Measurements from ENCODE around the gene ARSA. TPM values are rescaled to one million over a fixed set of nuclear protein-coding genes. Genes with fewer than 3 reads are reported as not detected.
A peak's percentile ranks its signal among the peaks of the same experiment; 100 is the strongest.

The ARSA gene
- total RNA-seq, 1 experiment from 2014 or later = 43.8 TPM

GRCh38 chr22:50612168-50612527 is 15.8 kb downstream of the ARSA start:
- Histone ChIP-seq H3K9me3 (ENCODE audit: control insufficient read depth, insufficient read depth, low read depth, low read length) (no peaks in the 10 kb centered on the region), H3K4me3 (ENCODE audit: low read depth in 2 of 2, low read length in 2 of 2) (no peak overlapping the region), H3K36me3 (ENCODE audit: control insufficient read depth, insufficient read depth, low read length) (no peaks in the 10 kb centered on the region), H3K4me1 (ENCODE audit: control insufficient read depth, insufficient read depth, low read length) (peaks cover 7% of the 10 kb centered on the region; the same call in 1 of the 2 replicates), H3K27ac (ENCODE audit: low read length) (no peak overlapping the region), H3K27me3 (ENCODE audit: control insufficient read depth, insufficient read depth, low read length) (no peaks in the 10 kb centered on the region)
- ChIA-PET POLR2A (no interaction called here), CTCF (no interaction called here)
- in situ Hi-C loops (cut with HindIII; ENCODE audit: low pct_unique_long_range_greater_than_20kb, low sequenced_read_pairs) = no loop called here
- TF ChIP-seq TCF7L2 (IDR thresholded peaks at IDR 0.05; ENCODE audit: low read depth, low read length) = no peak
- TF ChIP-seq POLR2AphosphoS5 (IDR thresholded peaks at IDR 0.05; ENCODE audit: low read depth, low read length) = no peak
- no TSS peak for BruUV-seq (replicated peaks)
- ATAC-seq (peak; percentile 16), DNase-seq (ENCODE audit: low read depth, low spot score) (no peak)
- intact Hi-C loops (cut with micrococcal nuclease; ENCODE audit: unreplicated experiment) = no loop called here

- in situ Hi-C loops (cut with HindIII; ENCODE audit: low pct_unique_long_range_greater_than_20kb, low sequenced_read_pairs) (no loop called here), intact Hi-C loops (cut with micrococcal nuclease; ENCODE audit: unreplicated experiment) (no loop called here)
- DNase-seq (ENCODE audit: low read depth, low spot score) (no peak), ATAC-seq (no peak)
- BruUV-seq (replicated peaks) = no TSS peak
- Histone ChIP-seq H3K27ac (ENCODE audit: low read length) (no peak overlapping the region), H3K27me3 (ENCODE audit: control insufficient read depth, insufficient read depth, low read length) (no peaks in the 10 kb centered on the region), H3K36me3 (ENCODE audit: control insufficient read depth, insufficient read depth, low read length) (no peaks in the 10 kb centered on the region), H3K4me3 (ENCODE audit: low read depth in 2 of 2, low read length in 2 of 2) (no peak overlapping the region), H3K4me1 (ENCODE audit: control insufficient read depth, insufficient read depth, low read length) (peaks cover 7% of the 10 kb centered on the region; the same call in 1 of the 2 replicates), H3K9me3 (ENCODE audit: control insufficient read depth, insufficient read depth, low read depth, low read length) (no peaks in the 10 kb centered on the region)
- ChIA-PET POLR2A (no interaction called here), CTCF (no interaction called here)
- TF ChIP-seq REST (IDR thresholded peaks at IDR 0.05; ENCODE audit: insufficient read depth in 1 of 2, low read depth in 2 of 2, low read length in 1 of 2) = no peak
- no peak for TF ChIP-seq POLR2AphosphoS5 (IDR thresholded peaks at IDR 0.05; ENCODE audit: low read depth, low read length)
- TF ChIP-seq CTCF (IDR thresholded peaks at IDR 0.05) = no peak
- TF ChIP-seq SIN3A (IDR thresholded peaks at IDR 0.05; ENCODE audit: borderline replicate concordance, insufficient read depth, low read depth, low read length) = no peak
- no peak for TF ChIP-seq TCF7L2 (IDR thresholded peaks at IDR 0.05; ENCODE audit: low read depth, low read length)
Observed at GRCh38 chr22:50611341-50612060, 16.5 kb downstream of the ARSA start.

- H3K36me3 ChIP-seq (ENCODE audit: control insufficient read depth, insufficient read depth, low read length) = no peaks in the 10 kb centered on the region
- ATAC-seq = no peak
- H3K4me3 ChIP-seq (ENCODE audit: low read depth in 2 of 2, low read length in 2 of 2) = no peak overlapping the region
- H3K4me1 ChIP-seq (ENCODE audit: control insufficient read depth, insufficient read depth, low read length) = peaks cover 7% of the 10 kb centered on the region; the same call in 1 of the 2 replicates
- H3K27ac ChIP-seq (ENCODE audit: low read length) = no peak overlapping the region
- in situ Hi-C loops (cut with HindIII; ENCODE audit: low pct_unique_long_range_greater_than_20kb, low sequenced_read_pairs) (no loop called here), intact Hi-C loops (cut with micrococcal nuclease; ENCODE audit: unreplicated experiment) (no loop called here)
- ChIA-PET POLR2A (no interaction called here), CTCF (no interaction called here)
- DNase-seq (ENCODE audit: low read depth, low spot score) = no peak
- H3K27me3 ChIP-seq (ENCODE audit: control insufficient read depth, insufficient read depth, low read length) = no peaks in the 10 kb centered on the region
- BruUV-seq (replicated peaks) = no TSS peak
- H3K9me3 ChIP-seq (ENCODE audit: control insufficient read depth, insufficient read depth, low read depth, low read length) = no peaks in the 10 kb centered on the region
- TF ChIP-seq TCF7L2 (IDR thresholded peaks at IDR 0.05; ENCODE audit: low read depth, low read length) (no peak), REST (IDR thresholded peaks at IDR 0.05; ENCODE audit: insufficient read depth in 1 of 2, low read depth in 2 of 2, low read length in 1 of 2) (no peak)
Observed at GRCh38 chr22:50610581-50610980, 17.4 kb downstream of the ARSA start.
